PC-3 (cell line): ENCODE data around the gene FASLG. TPM values are rescaled to one million over a fixed set of nuclear protein-coding genes. Genes with fewer than 3 reads are reported as not detected.

Experiments
- ATAC-seq: fragments of 200-7000 bp; cut with Tn5 transposase; 2 replicates; pipeline ENCODE4 v1.9.1; 2020; ENCODE audit warnings: mild to moderate bottlenecking, moderate library complexity
- BruUV-seq: library from RNA; stranded (reverse); fragments of 400-500 nt; replicated peaks from 2 replicates; lab custom pipeline; 2021; lab: Mats Ljungman, UMichigan
- CTCF ChIA-PET: fragments of 300-600 bp; sonication (Branson Sonifier 250); formaldehyde crosslinking; loops from one replicate; lab custom pipeline; 2022; ENCODE audit warnings: antibody characterized with exemption; lab: Charles Lee
- POLR2A ChIA-PET: fragments of 300-600 bp; sonication (Branson Sonifier 250); formaldehyde crosslinking; loops from one replicate; lab custom pipeline; 2022; ENCODE audit warnings: antibody characterized with exemption; ENCODE audit not compliant: unreplicated experiment; lab: Charles Lee
- DNase-seq: peaks from one replicate; pipeline ENCODE4 v3.0.0-alpha.2; 2015
- H2AFZ ChIP-seq: fragments of 300-600 bp; sonication (generic); 2 replicates; pipeline ENCODE4 v1.6.0; 2016; ENCODE audit warnings: antibody characterized with exemption, low read length
- H3F3A ChIP-seq: fragments of 300-600 bp; sonication (generic); one replicate; pipeline ENCODE4 v1.6.0; 2017; ENCODE audit warnings: antibody characterized with exemption, low read length, control low read depth, mild to moderate bottlenecking; ENCODE audit not compliant: unreplicated experiment
- H3K27ac ChIP-seq: fragments of 300-600 bp; sonication (generic); 2 replicates; pipeline ENCODE4 v1.5.1; 2016; ENCODE audit warnings: mild to moderate bottlenecking, low read length
- H3K27me3 ChIP-seq: fragments of 300-600 bp; sonication (generic); 2 replicates; pipeline ENCODE4 v1.6.1; 2016; ENCODE audit warnings: low read length, mixed read lengths
- H3K36me3 ChIP-seq: fragments of 300-600 bp; sonication (generic); 2 replicates; pipeline ENCODE4 v1.6.1; 2016; ENCODE audit warnings: low read depth, mixed run types, low read length, mixed read lengths
- H3K4me1 ChIP-seq: fragments of 300-600 bp; sonication (generic); 2 replicates; pipeline ENCODE4 v1.5.1; 2016; ENCODE audit warnings: low read length; ENCODE audit not compliant: insufficient read depth
- H3K4me2 ChIP-seq: fragments of 300-600 bp; sonication (generic); 2 replicates; pipeline ENCODE4 v1.6.0; 2016; ENCODE audit warnings: low read length
- H3K4me3 ChIP-seq: fragments of 300-600 bp; sonication (generic); 2 replicates; pipeline ENCODE4 v1.5.1; 2016; ENCODE audit warnings: mild to moderate bottlenecking, low read length, mixed read lengths
- H3K79me2 ChIP-seq: fragments of 300-600 bp; sonication (generic); 2 replicates; pipeline ENCODE4 v1.6.1; 2017; ENCODE audit warnings: low read length, mixed read lengths
- H3K9ac ChIP-seq: fragments of 300-600 bp; sonication (generic); 2 replicates; pipeline ENCODE4 v1.6.0; 2016; ENCODE audit warnings: mild to moderate bottlenecking, low read length
- H3K9me2 ChIP-seq: fragments of 300-600 bp; sonication (generic); replicated peaks from 2 replicates; pipeline ENCODE4 v1.6.1; 2016; ENCODE audit warnings: mixed run types, low read length, mixed read lengths
- H3K9me3 ChIP-seq: fragments of 300-600 bp; sonication (generic); 2 replicates; pipeline ENCODE4 v1.6.1; 2016; ENCODE audit warnings: low read length, mixed read lengths
- H4K20me1 ChIP-seq: fragments of 300-600 bp; sonication (generic); 2 replicates; pipeline ENCODE4 v1.6.1; 2016; ENCODE audit warnings: low read length, mixed read lengths
- CTCF ChIP-seq: fragments of 300-600 bp; sonication (generic); conservative IDR thresholded peaks from 2 replicates; pipeline ENCODE4 v1.5.1; 2017; ENCODE audit warnings: antibody characterized with exemption, low read depth, mild to moderate bottlenecking, low read length
- EZH2 ChIP-seq: fragments of 300-600 bp; sonication (generic); IDR thresholded peaks from one replicate; pipeline ENCODE4 v1.6.1; 2017; ENCODE audit warnings: antibody characterized with exemption, mild to moderate bottlenecking, low read length; ENCODE audit not compliant: unreplicated experiment
- EZH2phosphoT487 ChIP-seq: fragments of 300-600 bp; sonication (generic); IDR thresholded peaks from 2 replicates; pipeline ENCODE4 v1.6.1; 2018; ENCODE audit warnings: mild to moderate bottlenecking, antibody characterized with exemption, low read length, borderline replicate concordance
- intact Hi-C: fragments of 100-400 bp; cut with micrococcal nuclease; formaldehyde crosslinking; loops from 2 replicates; pipeline ENCODE4 v1.9.0; 2023
- total RNA-seq: library from RNA; depleted of rRNA; stranded (reverse); fragments of >200 nt; gene quantifications from 2 replicates; pipeline ENCODE4 v1.2.3, GENCODE V29; 2014

The FASLG gene
- total RNA-seq, 1 experiment from 2014 or later: 0.04 TPM

- H4K20me1 ChIP-seq: no peaks in the 10 kb centered on the region
- no peak overlapping the region for H3K4me3 ChIP-seq
- TF ChIP-seq EZH2 (no peak), CTCF (no peak), EZH2phosphoT487 (no peak)
- no TSS peak for BruUV-seq
- no peak for DNase-seq
- no peaks in the 10 kb centered on the region for H3K9me2 ChIP-seq
- CTCF ChIA-PET: no interaction called here
- H3K27me3 ChIP-seq: no peaks in the 10 kb centered on the region
- peaks cover 36% of the 10 kb centered on the region for H3K9me3 ChIP-seq
- H3K9ac ChIP-seq: no peak overlapping the region
- H3K36me3 ChIP-seq: peaks cover 18% of the 10 kb centered on the region; the same call in 1 of the 2 replicates
- POLR2A ChIA-PET: no interaction called here
- no peak for ATAC-seq
- no peaks in the 10 kb centered on the region for H3F3A ChIP-seq
- no peaks in the 10 kb centered on the region for H3K79me2 ChIP-seq
- no peak overlapping the region for H3K27ac ChIP-seq
- intact Hi-C loops: no loop called here
- H3K4me1 ChIP-seq: no peaks in the 10 kb centered on the region
- no peak overlapping the region for H3K4me2 ChIP-seq
- H2AFZ ChIP-seq: no peak overlapping the region
These were observed 35.2 kb upstream of the FASLG start for GRCh38 chr1:172623748-172624147.

GRCh38 chr1:172626845-172627244 is 32.1 kb upstream of the FASLG start:
- DNase-seq (no peak), ATAC-seq (no peak)
- Histone ChIP-seq H4K20me1 (no peaks in the 10 kb centered on the region), H3K9me2 (no peaks in the 10 kb centered on the region), H3K36me3 (no peaks in the 10 kb centered on the region), H3K79me2 (no peaks in the 10 kb centered on the region), H3K4me2 (no peak overlapping the region), H3K9me3 (0 out of 2 replicates have a peak, but pooled peaks cover 11% of the 10 kb centered on the region), H3K9ac (no peak overlapping the region), H2AFZ (no peak overlapping the region), H3K4me1 (peaks cover 21% of the 10 kb centered on the region), H3K27me3 (no peaks in the 10 kb centered on the region), H3K4me3 (no peak overlapping the region), H3K27ac (no peak overlapping the region), H3F3A (no peaks in the 10 kb centered on the region)
- intact Hi-C loops: no loop called here
- no TSS peak for BruUV-seq
- no peak for TF ChIP-seq EZH2phosphoT487
- no peak for TF ChIP-seq EZH2
- TF ChIP-seq CTCF: no peak
- ChIA-PET CTCF (no interaction called here), POLR2A (no interaction called here)

DNA sequence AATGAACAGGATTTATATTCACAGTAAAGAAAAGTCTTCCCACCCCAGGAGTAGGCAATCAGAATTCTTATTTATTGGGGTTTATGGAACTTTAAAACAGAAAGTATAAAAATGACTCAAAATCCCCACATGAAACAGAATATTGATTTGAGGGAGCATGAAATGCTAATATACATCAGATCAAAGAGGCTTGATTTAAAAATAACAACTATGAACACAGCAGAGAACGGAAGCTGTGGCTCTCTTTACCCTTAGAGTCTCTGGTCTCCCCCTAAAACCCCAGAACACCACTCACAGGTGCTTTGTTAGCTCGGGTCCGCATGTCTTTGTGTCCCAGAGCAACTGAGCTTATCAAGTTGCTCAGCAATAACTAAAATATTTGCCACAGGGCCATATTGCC is 31.2 kb upstream of the FASLG start:
- Histone ChIP-seq H3K9ac (no peak overlapping the region), H3F3A (no peaks in the 10 kb centered on the region), H4K20me1 (no peaks in the 10 kb centered on the region), H3K4me2 (no peak overlapping the region), H3K79me2 (no peaks in the 10 kb centered on the region), H3K9me3 (0 out of 2 replicates have a peak, but pooled peaks cover 8% of the 10 kb centered on the region), H3K9me2 (no peaks in the 10 kb centered on the region), H3K4me3 (no peak overlapping the region), H3K4me1 (peaks cover 21% of the 10 kb centered on the region), H3K36me3 (no peaks in the 10 kb centered on the region), H2AFZ (no peak overlapping the region), H3K27me3 (no peaks in the 10 kb centered on the region), H3K27ac (no peak overlapping the region)
- ChIA-PET POLR2A (no interaction called here), CTCF (no interaction called here)
- ATAC-seq: no peak
- intact Hi-C loops: no loop called here
- no peak for DNase-seq
- BruUV-seq: no TSS peak
- TF ChIP-seq EZH2 (no peak), CTCF (no peak), EZH2phosphoT487 (no peak)
